Activated T-helper 9 cell treated with anti-CD3 and anti-CD28 coated beads, Interleukin-2, amount 50 U/mL, for 16 hours (primary cell): ENCODE results near the gene TSHZ2.
"Not testable (repeated sequence)": the region's sequence is repeated elsewhere in the genome, so short reads cannot be mapped to it uniquely, and the experiment has no call there.

Experiments used
- DNase-seq: peaks from one replicate; pipeline ENCODE4 v3.0.0-alpha.2; 2020; ENCODE audit warnings: low read depth

Gene TSHZ2

DNA sequence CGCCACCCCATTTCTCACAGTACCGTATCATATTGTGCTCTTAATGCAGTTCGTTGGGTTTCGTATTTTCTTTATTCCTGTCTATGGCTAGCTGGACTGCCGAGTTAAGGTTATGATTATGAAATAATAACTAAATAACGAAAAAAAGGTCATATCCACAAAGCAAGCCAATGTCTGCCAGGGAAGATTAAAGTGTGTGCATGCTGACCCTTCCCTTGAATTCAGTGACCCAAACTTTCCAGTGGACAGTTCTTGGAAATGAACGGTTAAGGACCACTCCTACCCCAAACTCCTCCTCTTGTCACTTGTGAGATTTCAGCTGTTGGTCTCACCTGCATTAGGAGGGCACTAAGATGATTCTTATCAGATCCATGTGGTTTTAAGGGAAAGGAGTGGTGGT, 449.9 kb downstream of the TSHZ2 start:
- no peak for DNase-seq

GRCh38 chr20:53423587-53424146, 451.5 kb downstream of the TSHZ2 start:
- no peak for DNase-seq

DNA sequence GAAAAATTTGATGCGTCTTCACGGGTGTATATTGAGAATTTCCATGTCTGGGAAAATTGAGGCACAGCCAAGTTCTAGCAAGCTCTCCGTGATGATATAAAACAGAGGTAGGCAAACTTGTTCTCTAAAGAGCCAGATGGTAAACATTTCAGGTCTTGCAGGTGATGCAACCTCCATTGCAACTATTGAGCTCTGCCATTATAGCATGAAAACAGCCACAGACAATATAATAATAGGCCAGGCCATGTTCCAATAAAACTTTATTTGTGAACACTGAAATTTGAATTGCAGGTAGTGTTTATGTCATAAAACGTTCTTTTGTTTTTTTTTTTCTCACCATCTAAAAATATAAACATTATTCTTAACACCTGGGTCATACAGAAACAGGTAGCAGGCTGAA, 453.3 kb downstream of the TSHZ2 start:
- no peak for DNase-seq

GRCh38 chr20:53425941-53426340, 453.8 kb downstream of the TSHZ2 start:
- DNase-seq, result no peak

DNA sequence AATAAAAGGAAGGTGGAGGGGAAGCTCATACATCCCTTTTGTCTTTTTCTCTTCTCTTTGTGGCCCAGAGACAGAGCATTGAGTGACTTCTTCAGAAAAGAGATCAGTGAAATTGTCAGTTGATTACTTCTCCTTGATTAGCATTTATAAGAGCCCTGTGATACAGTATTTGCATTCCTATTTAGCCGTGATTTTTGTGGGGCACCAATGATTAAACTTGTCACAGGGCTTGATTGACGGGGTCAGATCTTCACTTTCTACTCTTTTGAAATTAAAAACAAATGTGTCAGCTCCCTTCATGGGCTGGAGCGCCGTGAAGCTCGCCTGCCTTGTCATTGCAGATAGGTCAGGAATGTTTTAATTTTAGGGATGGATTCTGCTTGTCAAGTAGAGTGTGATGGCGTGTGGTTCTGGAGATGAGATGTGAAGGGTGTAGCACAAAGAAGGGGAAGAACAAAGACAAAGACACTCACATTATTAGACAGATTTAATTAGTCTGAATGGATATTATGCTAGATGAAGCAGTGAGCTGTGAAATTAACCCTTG, 454.7 kb downstream of the TSHZ2 start:
- DNase-seq, result no peak

DNA sequence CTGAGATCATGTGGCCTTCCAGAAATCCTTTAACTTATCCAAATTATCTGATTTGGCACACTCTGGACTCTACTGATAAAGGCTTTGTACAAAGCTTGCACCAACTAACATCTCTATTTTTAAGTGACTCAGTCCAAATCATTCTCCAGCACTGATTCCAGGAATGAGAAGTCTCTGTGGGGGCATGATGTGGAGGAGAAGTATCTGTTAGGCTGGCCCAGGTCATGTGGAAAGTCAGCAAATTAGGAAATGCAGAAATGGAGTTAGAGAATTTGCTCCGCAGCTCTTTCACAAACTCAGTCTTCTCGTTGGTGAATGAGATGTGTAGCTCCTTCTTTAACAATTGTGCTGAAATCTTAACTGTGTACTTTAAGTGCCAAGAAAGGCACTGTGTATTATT, 455.8 kb downstream of the TSHZ2 start:
- no peak for DNase-seq

- no peak for DNase-seq
Measured at GRCh38 chr20:53428588-53428987, 456.4 kb downstream of the TSHZ2 start.

DNA sequence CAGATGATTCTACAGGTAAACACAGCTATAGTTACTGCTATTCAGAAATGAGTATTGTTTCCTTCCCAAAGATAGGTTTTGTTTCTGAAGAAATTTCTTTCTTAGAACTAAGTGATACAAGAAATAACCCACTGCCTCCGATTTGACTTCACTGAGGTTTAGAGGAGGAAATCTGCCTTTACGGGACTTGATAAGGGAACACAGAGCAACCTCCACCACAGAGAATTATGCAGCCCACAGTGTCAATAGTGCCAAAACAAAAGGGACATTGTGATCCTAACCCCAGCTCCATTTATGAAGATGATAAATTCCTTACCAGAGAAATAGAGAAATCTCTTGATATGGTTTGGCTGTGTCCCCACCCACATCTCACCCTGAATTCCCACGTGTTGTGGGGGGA, 456.8 kb downstream of the TSHZ2 start:
- DNase-seq, result no peak

GRCh38 chr20:53434662-53435061, 462.5 kb downstream of the TSHZ2 start:
- DNase-seq, result no peak

- DNase-seq, result not testable (repeated sequence)
Measured at GRCh38 chr20:53436927-53437326, 464.8 kb downstream of the TSHZ2 start.

GRCh38 chr20:53438368-53438767, 466.2 kb downstream of the TSHZ2 start:
- DNase-seq, result no peak

DNA sequence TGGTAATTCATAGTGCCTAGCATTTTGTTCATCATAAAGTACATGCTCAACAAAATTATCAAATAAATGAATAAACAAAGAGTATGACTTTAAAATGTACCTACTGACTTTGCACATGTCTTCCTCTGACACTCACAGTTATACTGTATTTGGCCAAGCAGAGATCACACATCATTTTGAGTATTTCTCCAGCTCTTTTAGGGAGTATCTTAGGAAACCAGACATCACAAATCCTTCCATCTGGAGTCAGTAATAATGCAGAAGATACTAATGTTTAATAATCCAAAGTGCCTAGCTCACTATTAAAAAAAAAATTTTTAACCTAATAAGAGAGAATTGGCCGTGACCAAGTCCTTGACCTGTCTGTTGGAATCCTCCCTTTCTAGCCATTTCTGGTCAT, 466.9 kb downstream of the TSHZ2 start:
- DNase-seq, result no peak

- no peak for DNase-seq
Measured at GRCh38 chr20:53439616-53440015, 467.5 kb downstream of the TSHZ2 start.

- DNase-seq, result no peak
Measured at GRCh38 chr20:53444401-53445149, 472.4 kb downstream of the TSHZ2 start.

- DNase-seq, result no peak
Measured at GRCh38 chr20:53445321-53445731, 473.2 kb downstream of the TSHZ2 start.

DNA sequence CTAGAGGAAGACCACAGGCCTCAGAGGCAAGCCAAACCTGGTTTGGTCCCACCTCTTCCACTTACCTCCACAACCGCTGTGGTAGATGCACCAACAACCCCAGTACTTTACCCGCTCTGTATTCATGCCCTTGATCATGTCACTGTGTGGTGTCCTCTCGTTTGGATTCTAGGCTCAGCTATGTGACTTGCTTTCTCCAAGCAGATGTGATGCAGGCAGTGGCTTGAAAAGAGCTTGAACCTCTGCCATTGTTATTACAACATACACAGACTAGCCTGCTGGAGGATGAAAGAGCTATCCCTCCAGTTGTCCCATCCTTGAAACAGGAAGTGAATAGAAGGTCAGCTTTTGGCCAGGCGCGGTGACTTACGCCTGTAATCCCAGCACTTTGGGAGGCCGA, 473.8 kb downstream of the TSHZ2 start:
- DNase-seq, result no peak

DNA sequence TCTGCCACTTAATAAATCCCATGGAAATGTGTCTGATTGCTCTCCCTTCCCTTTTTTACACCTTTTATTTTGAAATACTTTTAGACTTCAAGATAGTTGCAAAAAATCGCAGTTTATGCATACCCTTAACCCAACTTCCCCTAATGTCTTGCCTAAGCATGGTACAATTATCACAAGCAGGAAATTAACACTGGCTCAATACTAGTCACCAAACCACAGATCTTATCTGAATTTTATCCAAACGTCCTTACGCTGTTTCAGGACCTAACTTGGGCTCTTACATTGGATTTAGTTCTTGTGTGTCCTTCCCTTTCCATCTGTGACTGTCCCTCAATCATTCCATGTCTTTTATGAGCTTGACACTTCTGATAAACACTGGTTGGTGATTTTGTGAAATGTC, 475.2 kb downstream of the TSHZ2 start:
- no peak for DNase-seq

GRCh38 chr20:53448426-53448825, 476.3 kb downstream of the TSHZ2 start:
- DNase-seq, result no peak

- no peak for DNase-seq
Measured at GRCh38 chr20:53448875-53449274, 476.7 kb downstream of the TSHZ2 start.

DNA sequence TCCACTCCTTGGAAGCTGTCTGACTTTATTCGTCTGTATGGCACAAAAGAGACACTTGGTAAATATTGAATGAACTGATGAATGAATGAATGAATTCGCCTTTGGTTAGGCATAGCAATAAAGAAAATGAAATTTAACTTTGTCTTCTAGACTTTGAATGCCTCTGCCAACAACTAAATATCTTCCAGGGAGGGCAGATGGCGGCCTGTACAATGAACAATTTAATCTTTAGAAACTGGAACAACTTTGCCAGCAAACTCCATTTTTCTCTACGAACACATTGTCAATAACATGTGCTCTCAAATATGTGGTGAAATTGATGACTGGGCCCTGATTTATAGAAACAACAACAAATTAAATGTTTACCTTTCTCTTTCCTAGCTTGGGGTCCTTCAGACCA, 480.9 kb downstream of the TSHZ2 start:
- DNase-seq, result no peak

DNA sequence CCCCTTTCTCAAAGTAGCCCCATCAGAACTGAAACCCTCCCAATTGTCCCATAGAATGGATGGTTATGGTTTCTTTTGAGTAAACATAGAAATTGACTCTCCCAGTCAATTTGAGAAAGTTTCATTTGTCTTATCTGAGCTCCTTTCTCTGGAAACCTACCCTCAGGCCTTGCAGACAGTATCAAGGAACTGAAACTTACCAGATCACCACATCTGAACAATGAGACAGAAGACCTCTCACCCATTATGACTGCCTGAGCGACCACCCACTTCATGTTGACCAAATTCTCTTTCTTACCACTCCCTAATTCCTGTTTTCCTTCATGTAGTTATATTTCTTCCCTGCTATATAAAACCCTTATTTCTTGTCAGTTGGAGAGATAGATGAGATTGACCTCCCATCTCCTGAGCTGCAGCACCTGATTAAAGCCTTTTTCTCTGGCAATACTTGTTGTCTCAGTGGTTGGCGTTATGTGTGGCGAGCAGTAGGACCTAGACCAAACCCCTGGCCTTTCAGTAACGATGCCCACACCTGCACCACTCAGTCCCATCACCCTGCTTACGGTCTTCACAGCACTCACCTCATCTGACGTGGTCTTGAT, 482.6 kb downstream of the TSHZ2 start:
- DNase-seq, result no peak

- no peak for DNase-seq
Measured at GRCh38 chr20:53463101-53463972, 491.2 kb downstream of the TSHZ2 start.
